ENCODE measurements around the gene NTSR1.

The NTSR1 gene

DNA sequence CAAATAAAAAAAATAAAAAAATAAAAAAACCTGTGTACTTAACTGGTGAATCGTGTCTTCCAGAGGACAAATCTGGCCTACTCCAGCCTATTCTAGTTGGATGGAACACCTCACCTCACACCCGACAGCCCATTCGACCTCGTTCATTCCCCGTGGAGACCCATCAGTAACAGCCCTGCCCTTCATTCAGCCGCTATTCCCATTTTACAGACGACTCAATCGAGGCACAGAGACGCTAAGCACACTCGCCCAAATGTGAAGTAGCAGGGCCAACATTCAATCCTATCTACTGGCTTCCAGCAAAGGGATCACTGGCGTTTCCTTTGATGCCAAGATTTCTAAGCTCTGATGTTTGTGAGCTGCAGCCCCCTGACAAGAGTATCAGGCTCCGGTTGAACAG lies 1.8 kb upstream of the NTSR1 start:
- Histone ChIP-seq H3K27me3 (ENCODE audit: insufficient read depth, low read length, poor library complexity, severe bottlenecking) (no peaks in the 10 kb centered on the region), H3K9me2 (replicated peaks; ENCODE audit: low read depth, low read length) (no peaks in the 10 kb centered on the region), H3F3A (ENCODE audit: low read depth) (no peaks in the 10 kb centered on the region), H3K79me2 (ENCODE audit: insufficient read depth, low read length) (no peaks in the 10 kb centered on the region), H2AFZ (ENCODE audit: low read length) (no peak overlapping the region), H3K9me3 (ENCODE audit: insufficient read depth, low read depth, low read length) (no peaks in the 10 kb centered on the region), H3K4me3 (ENCODE audit: low read length, poor library complexity, severe bottlenecking) (no peak overlapping the region), H4K20me1 (ENCODE audit: insufficient read depth, low read length, poor library complexity, severe bottlenecking) (no peaks in the 10 kb centered on the region), H3K4me1 (ENCODE audit: insufficient read depth, low read length, poor library complexity, severe bottlenecking) (no peaks in the 10 kb centered on the region), H3K36me3 (ENCODE audit: insufficient read depth, low read length) (no peaks in the 10 kb centered on the region), H3K4me2 (ENCODE audit: low read depth, low read length, poor library complexity, severe bottlenecking) (no peak overlapping the region), H3K9ac (ENCODE audit: low read depth, low read length, poor library complexity, severe bottlenecking) (no peak overlapping the region)
- TF ChIP-seq EZH2phosphoT487 (IDR thresholded peaks at IDR 0.05; ENCODE audit: borderline replicate concordance) = no peak
- no peak for TF ChIP-seq CTCF (conservative IDR thresholded peaks at IDR 0.05; ENCODE audit: low read length)

- H3K4me1 ChIP-seq (ENCODE audit: insufficient read depth, low read length, poor library complexity, severe bottlenecking) = no peaks in the 10 kb centered on the region
- TF ChIP-seq CTCF (conservative IDR thresholded peaks at IDR 0.05; ENCODE audit: low read length) = no peak
- no peaks in the 10 kb centered on the region for H3F3A ChIP-seq (ENCODE audit: low read depth)
- H3K36me3 ChIP-seq (ENCODE audit: insufficient read depth, low read length) = no peaks in the 10 kb centered on the region
- H3K9me3 ChIP-seq (ENCODE audit: insufficient read depth, low read depth, low read length) = no peaks in the 10 kb centered on the region
- no peaks in the 10 kb centered on the region for H4K20me1 ChIP-seq (ENCODE audit: insufficient read depth, low read length, poor library complexity, severe bottlenecking)
- H3K4me2 ChIP-seq (ENCODE audit: low read depth, low read length, poor library complexity, severe bottlenecking) = no peak overlapping the region
- H3K4me3 ChIP-seq (ENCODE audit: low read length, poor library complexity, severe bottlenecking) = no peak overlapping the region
- no peaks in the 10 kb centered on the region for H3K9me2 ChIP-seq (replicated peaks; ENCODE audit: low read depth, low read length)
- no peaks in the 10 kb centered on the region for H3K79me2 ChIP-seq (ENCODE audit: insufficient read depth, low read length)
- H2AFZ ChIP-seq (ENCODE audit: low read length) = no peak overlapping the region
- H3K27me3 ChIP-seq (ENCODE audit: insufficient read depth, low read length, poor library complexity, severe bottlenecking) = no peaks in the 10 kb centered on the region
- no peak overlapping the region for H3K9ac ChIP-seq (ENCODE audit: low read depth, low read length, poor library complexity, severe bottlenecking)
Observed at GRCh38 chr20:62707276-62707920, 1.2 kb upstream of the NTSR1 start.

GRCh38 chr20:62707921-62708521 lies 615 bp upstream of the NTSR1 start:
- H3K4me2 ChIP-seq (ENCODE audit: low read depth, low read length, poor library complexity, severe bottlenecking) = no peak overlapping the region
- TF ChIP-seq EZH2phosphoT487 (IDR thresholded peaks at IDR 0.05; ENCODE audit: borderline replicate concordance) = no peak
- peak; percentile 51 for TF ChIP-seq CTCF (conservative IDR thresholded peaks at IDR 0.05; ENCODE audit: low read length)
- H2AFZ ChIP-seq (ENCODE audit: low read length) = no peak overlapping the region
- no peaks in the 10 kb centered on the region for H4K20me1 ChIP-seq (ENCODE audit: insufficient read depth, low read length, poor library complexity, severe bottlenecking)
- no peaks in the 10 kb centered on the region for H3K79me2 ChIP-seq (ENCODE audit: insufficient read depth, low read length)
- H3K27me3 ChIP-seq (ENCODE audit: insufficient read depth, low read length, poor library complexity, severe bottlenecking) = no peaks in the 10 kb centered on the region
- H3K9ac ChIP-seq (ENCODE audit: low read depth, low read length, poor library complexity, severe bottlenecking) = no peak overlapping the region
- H3K4me1 ChIP-seq (ENCODE audit: insufficient read depth, low read length, poor library complexity, severe bottlenecking) = no peaks in the 10 kb centered on the region
- H3K36me3 ChIP-seq (ENCODE audit: insufficient read depth, low read length) = no peaks in the 10 kb centered on the region
- no peaks in the 10 kb centered on the region for H3F3A ChIP-seq (ENCODE audit: low read depth)
- no peaks in the 10 kb centered on the region for H3K9me2 ChIP-seq (replicated peaks; ENCODE audit: low read depth, low read length)
- H3K9me3 ChIP-seq (ENCODE audit: insufficient read depth, low read depth, low read length) = no peaks in the 10 kb centered on the region
- no peak overlapping the region for H3K4me3 ChIP-seq (ENCODE audit: low read length, poor library complexity, severe bottlenecking)

All from Loucy (cell line).